OCI-LY1 (cell line): ENCODE data around the gene ANO3.

Experiments
- H2AFZ ChIP-seq: fragments of 200-600 bp; sonication (generic), shearing (Covaris generic); 2 replicates; pipeline ENCODE4 v1.6.0; 2014; ENCODE audit warnings: antibody characterized with exemption, mild to moderate bottlenecking, low read length
- H3F3A ChIP-seq: fragments of 200-600 bp; sonication (generic), shearing (Covaris generic); 2 replicates; pipeline ENCODE4 v1.6.0; 2014; ENCODE audit warnings: mild to moderate bottlenecking, antibody characterized with exemption, low read length, moderate library complexity; ENCODE audit not compliant: insufficient read depth
- H3K27ac ChIP-seq: fragments of 200-600 bp; sonication (generic); 2 replicates; pipeline ENCODE4 v1.5.1; 2014; ENCODE audit warnings: low read length, mixed run types, mild to moderate bottlenecking, low read depth; ENCODE audit not compliant: poor library complexity, severe bottlenecking
- H3K27me3 ChIP-seq: fragments of 200-600 bp; sonication (generic); 2 replicates; pipeline ENCODE4 v1.6.0; 2014; ENCODE audit warnings: antibody characterized with exemption, mild to moderate bottlenecking, low read length, moderate library complexity; ENCODE audit not compliant: insufficient read depth
- H3K36me3 ChIP-seq: fragments of 200-600 bp; sonication (generic); 2 replicates; pipeline ENCODE4 v1.6.1; 2014; ENCODE audit warnings: mild to moderate bottlenecking, antibody characterized with exemption, low read length, moderate library complexity, mixed read lengths; ENCODE audit not compliant: insufficient read depth
- H3K4me1 ChIP-seq: fragments of 200-600 bp; sonication (generic); 2 replicates; pipeline ENCODE4 v1.5.1; 2014; ENCODE audit warnings: mild to moderate bottlenecking, low read length, moderate library complexity; ENCODE audit not compliant: insufficient read depth, severe bottlenecking
- H3K4me2 ChIP-seq: fragments of 200-600 bp; sonication (generic), shearing (Covaris generic); 2 replicates; pipeline ENCODE4 v1.6.1; 2014; ENCODE audit warnings: low read length
- H3K4me3 ChIP-seq: fragments of 200-600 bp; sonication (generic); 2 replicates; pipeline ENCODE4 v1.5.1; 2014; ENCODE audit warnings: low read length, low read depth, mild to moderate bottlenecking, mixed read lengths; ENCODE audit not compliant: poor library complexity, severe bottlenecking
- H3K79me2 ChIP-seq: fragments of 200-600 bp; shearing (Covaris generic); 2 replicates; pipeline ENCODE4 v1.6.1; 2016; ENCODE audit warnings: mixed run types, low read length, mixed read lengths; ENCODE audit not compliant: insufficient read depth
- H3K9ac ChIP-seq: fragments of 200-600 bp; sonication (generic), shearing (Covaris generic); 2 replicates; pipeline ENCODE4 v1.6.1; 2014; ENCODE audit warnings: mild to moderate bottlenecking, low read length, mixed read lengths
- H3K9me2 ChIP-seq: fragments of 200-600 bp; sonication (generic), shearing (Covaris generic); 2 replicates; pipeline ENCODE4 v1.6.1; 2014; ENCODE audit warnings: low read depth, mild to moderate bottlenecking, low read length, mixed read lengths
- H3K9me3 ChIP-seq: fragments of 200-600 bp; shearing (Covaris generic); 2 replicates; pipeline ENCODE4 v1.6.1; 2014; ENCODE audit warnings: low read length, mixed read lengths
- H4K20me1 ChIP-seq: fragments of 200-600 bp; sonication (generic), shearing (Covaris generic); 2 replicates; pipeline ENCODE4 v1.6.0; 2016; ENCODE audit warnings: mild to moderate bottlenecking, low read length; ENCODE audit not compliant: insufficient read depth
- EZH2 ChIP-seq: fragments of 200-600 bp; sonication (generic), shearing (Covaris generic); IDR thresholded peaks from 2 replicates; pipeline ENCODE4 v1.8.0; 2017; ENCODE audit warnings: borderline replicate concordance, mixed run types, mild to moderate bottlenecking, antibody characterized with exemption, low read length, moderate library complexity, mixed read lengths
- TF ChIP-seq, protein P1 (sequence below): fragments of 200-600 bp; sonication (generic), shearing (Covaris generic); IDR thresholded peaks from 2 replicates; pipeline ENCODE4 v1.5.1; 2017; ENCODE audit warnings: mild to moderate bottlenecking, antibody characterized with exemption, low read length, moderate library complexity, mixed read lengths

ANO3 gene

DNA sequence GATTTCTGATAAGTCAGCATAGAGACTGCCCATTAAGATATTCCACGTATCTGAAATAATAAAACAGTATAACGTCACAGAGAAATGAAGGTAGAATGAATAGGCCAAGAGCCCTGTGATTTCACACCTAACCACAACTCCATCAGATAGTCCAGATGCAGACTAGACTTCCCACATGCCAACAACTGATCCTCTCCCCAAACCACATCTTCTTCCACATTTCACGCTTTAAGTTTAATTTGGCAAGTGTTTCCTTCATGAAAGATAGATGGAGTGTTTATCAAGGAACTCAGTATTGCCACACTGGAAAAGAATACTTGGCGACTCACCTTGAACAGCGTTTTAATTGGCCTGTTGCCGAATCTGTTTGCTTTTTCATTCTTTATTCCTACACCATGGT, 158.6 kb downstream of the ANO3 start:
- Histone ChIP-seq H3K9me2 (no peaks in the 10 kb centered on the region), H3K9me3 (no peaks in the 10 kb centered on the region), H3K4me1 (no peaks in the 10 kb centered on the region), H3K4me3 (no peak overlapping the region), H3K4me2 (no peak overlapping the region), H3K27me3 (no peaks in the 10 kb centered on the region), H4K20me1 (no peaks in the 10 kb centered on the region), H3K27ac (no peak overlapping the region), H2AFZ (no peak overlapping the region), H3F3A (no peaks in the 10 kb centered on the region), H3K9ac (no peak overlapping the region), H3K36me3 (no peaks in the 10 kb centered on the region), H3K79me2 (no peaks in the 10 kb centered on the region)
- TF ChIP-seq, protein P1, sequence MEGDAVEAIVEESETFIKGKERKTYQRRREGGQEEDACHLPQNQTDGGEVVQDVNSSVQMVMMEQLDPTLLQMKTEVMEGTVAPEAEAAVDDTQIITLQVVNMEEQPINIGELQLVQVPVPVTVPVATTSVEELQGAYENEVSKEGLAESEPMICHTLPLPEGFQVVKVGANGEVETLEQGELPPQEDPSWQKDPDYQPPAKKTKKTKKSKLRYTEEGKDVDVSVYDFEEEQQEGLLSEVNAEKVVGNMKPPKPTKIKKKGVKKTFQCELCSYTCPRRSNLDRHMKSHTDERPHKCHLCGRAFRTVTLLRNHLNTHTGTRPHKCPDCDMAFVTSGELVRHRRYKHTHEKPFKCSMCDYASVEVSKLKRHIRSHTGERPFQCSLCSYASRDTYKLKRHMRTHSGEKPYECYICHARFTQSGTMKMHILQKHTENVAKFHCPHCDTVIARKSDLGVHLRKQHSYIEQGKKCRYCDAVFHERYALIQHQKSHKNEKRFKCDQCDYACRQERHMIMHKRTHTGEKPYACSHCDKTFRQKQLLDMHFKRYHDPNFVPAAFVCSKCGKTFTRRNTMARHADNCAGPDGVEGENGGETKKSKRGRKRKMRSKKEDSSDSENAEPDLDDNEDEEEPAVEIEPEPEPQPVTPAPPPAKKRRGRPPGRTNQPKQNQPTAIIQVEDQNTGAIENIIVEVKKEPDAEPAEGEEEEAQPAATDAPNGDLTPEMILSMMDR, result no peak
- no peak for TF ChIP-seq EZH2

DNA sequence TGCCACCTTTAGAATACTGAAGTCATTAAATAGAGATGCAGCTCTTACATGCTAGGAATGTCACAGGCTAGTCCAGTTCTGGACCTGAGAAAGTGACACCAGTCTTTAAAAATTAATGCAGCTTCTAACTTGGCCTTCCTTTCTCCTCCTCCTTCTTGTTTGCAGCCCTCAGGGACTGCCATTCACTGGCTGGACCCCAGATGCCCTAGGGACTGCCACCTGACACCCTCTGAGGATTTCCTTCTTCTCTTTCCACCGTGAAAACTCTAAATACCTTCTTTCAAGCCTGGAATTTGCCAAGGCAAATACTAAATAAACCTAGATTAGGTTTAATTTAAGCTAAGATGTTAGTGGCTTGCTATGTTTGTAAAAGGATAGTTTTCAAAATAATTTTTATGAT, 161.7 kb downstream of the ANO3 start:
- no peaks in the 10 kb centered on the region for H3K79me2 ChIP-seq
- no peak overlapping the region for H3K4me2 ChIP-seq
- H3K36me3 ChIP-seq, result no peaks in the 10 kb centered on the region
- no peak overlapping the region for H2AFZ ChIP-seq
- no peak overlapping the region for H3K4me3 ChIP-seq
- no peaks in the 10 kb centered on the region for H3K9me3 ChIP-seq
- H4K20me1 ChIP-seq, result no peaks in the 10 kb centered on the region
- no peaks in the 10 kb centered on the region for H3K27me3 ChIP-seq
- H3K9me2 ChIP-seq, result no peaks in the 10 kb centered on the region
- no peak overlapping the region for H3K27ac ChIP-seq
- H3K9ac ChIP-seq, result no peak overlapping the region
- H3F3A ChIP-seq, result no peaks in the 10 kb centered on the region
- TF ChIP-seq EZH2, result no peak
- TF ChIP-seq, protein P1, result no peak
- H3K4me1 ChIP-seq, result no peaks in the 10 kb centered on the region

DNA sequence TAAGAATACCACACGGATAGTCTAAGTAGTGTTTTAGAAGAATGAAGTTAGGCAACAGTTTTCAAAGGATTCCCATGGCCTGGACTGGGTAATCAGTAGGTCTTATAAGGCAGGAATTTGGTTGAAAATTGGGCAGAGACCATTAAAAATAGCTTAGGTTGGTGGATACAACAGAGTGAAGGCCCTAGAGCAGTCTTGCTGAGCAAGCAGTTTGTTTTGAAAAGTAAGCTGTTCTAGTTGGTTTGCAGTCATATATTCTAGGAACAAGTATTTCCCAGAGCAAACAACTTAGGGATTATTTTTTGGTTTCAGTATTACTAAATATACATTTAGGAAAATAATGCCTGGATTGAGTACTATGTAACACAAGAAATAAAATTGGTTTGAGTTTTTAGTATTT, 175.3 kb downstream of the ANO3 start:
- TF ChIP-seq EZH2, result no peak
- TF ChIP-seq, protein P1, result no peak
- Histone ChIP-seq H3K4me2 (no peak overlapping the region), H4K20me1 (no peaks in the 10 kb centered on the region), H3K9me2 (no peaks in the 10 kb centered on the region), H3K9ac (no peak overlapping the region), H3K79me2 (no peaks in the 10 kb centered on the region), H3K36me3 (no peaks in the 10 kb centered on the region), H2AFZ (no peak overlapping the region), H3K9me3 (no peaks in the 10 kb centered on the region), H3F3A (no peaks in the 10 kb centered on the region), H3K4me1 (no peaks in the 10 kb centered on the region), H3K27ac (no peak overlapping the region), H3K27me3 (no peaks in the 10 kb centered on the region), H3K4me3 (no peak overlapping the region)
